Mononuclear cell (primary cell): ENCODE data around the gene PRSS57. TPM values are rescaled to one million over a fixed set of nuclear protein-coding genes. Genes with fewer than 3 reads are reported as not detected.

Experiments
- H3K27me3 ChIP-seq: 2 replicates; pipeline ENCODE4 v1.6.0; 2011; ENCODE audit warnings: low read length, control low read depth; ENCODE audit not compliant: insufficient read depth
- H3K4me1 ChIP-seq: 2 replicates; pipeline ENCODE4 v1.5.1; 2011; ENCODE audit warnings: mild to moderate bottlenecking, low read length, control low read depth; ENCODE audit not compliant: insufficient read depth
- H3K4me3 ChIP-seq: 2 replicates; pipeline ENCODE4 v1.5.1; 2011; ENCODE audit warnings: mild to moderate bottlenecking, low read length, moderate library complexity
- H3K9me3 ChIP-seq: 2 replicates; pipeline ENCODE4 v1.5.1; 2011; ENCODE audit warnings: low read depth, mild to moderate bottlenecking, control low read depth, low read length
- total RNA-seq: library from RNA; depleted of rRNA; stranded (reverse); fragments of >200 nt; gene quantifications from one replicate; pipeline ENCODE4 v1.2.3, GENCODE V29; 2012

PRSS57 gene
- total RNA-seq, 1 donor, result 5.4 TPM

DNA sequence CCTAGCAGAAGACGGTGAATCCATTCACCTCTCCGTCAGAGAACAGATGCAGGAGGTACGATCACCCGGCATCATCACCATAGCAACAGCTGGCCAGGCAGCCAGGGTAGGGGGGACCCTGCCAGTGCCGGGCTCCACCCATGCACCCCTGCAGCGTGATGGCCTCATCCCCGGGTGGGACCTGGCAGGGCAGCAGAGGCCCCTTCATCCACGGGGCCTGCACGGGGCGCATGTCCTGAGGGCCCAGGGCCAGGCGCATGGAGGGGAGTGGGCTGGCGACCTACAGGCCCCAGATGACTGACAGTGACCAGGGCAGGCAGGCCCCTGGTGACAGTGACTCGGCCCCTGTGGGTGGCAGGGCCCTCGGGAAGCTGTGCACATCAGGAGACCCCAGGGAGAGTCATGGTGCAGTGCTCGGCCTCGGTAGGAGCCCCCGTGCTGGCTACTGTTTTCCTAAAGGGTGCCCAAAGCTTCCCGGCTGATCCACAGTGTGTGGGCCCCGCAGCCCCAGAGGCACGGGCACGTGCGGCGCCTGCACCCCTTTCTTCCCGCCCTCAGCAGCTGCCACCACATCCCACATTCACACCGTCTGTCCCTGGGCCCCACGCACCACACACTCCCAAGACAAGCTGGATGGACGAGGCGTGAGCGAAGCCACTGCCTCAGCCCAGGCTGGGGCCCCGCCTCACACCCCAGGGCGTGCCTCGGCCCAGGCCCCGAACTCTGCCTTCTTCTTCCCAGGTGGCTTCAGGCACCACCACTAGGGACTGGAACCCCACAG lies 37.0 kb downstream of the PRSS57 start:
- H3K9me3 ChIP-seq, result no peaks in the 10 kb centered on the region
- peaks cover 42% of the 10 kb centered on the region for H3K4me1 ChIP-seq
- H3K4me3 ChIP-seq, result no peak overlapping the region
- H3K27me3 ChIP-seq, result no peaks in the 10 kb centered on the region

DNA sequence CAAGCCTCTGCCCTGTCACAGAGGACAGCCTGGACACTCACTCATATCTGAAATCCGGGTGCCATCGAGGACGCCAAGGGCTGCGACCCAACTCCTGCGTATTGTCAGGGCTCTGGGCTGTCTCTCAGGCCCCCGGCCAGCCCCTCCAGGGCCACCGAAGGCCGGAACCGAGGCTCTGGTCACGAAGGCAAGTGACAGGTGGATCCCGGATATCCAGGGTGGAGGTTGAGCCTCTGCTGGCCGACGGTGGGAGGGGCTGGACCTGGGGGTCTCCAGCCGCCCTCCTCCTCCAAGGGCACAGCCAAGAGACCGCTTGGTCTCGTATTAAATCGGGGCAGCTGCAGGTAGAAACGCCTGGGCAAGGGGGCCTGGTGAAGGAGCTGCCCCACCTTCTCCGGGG lies 37.6 kb downstream of the PRSS57 start:
- peaks cover 42% of the 10 kb centered on the region for H3K4me1 ChIP-seq
- no peaks in the 10 kb centered on the region for H3K9me3 ChIP-seq
- H3K4me3 ChIP-seq, result no peak overlapping the region
- no peaks in the 10 kb centered on the region for H3K27me3 ChIP-seq

DNA sequence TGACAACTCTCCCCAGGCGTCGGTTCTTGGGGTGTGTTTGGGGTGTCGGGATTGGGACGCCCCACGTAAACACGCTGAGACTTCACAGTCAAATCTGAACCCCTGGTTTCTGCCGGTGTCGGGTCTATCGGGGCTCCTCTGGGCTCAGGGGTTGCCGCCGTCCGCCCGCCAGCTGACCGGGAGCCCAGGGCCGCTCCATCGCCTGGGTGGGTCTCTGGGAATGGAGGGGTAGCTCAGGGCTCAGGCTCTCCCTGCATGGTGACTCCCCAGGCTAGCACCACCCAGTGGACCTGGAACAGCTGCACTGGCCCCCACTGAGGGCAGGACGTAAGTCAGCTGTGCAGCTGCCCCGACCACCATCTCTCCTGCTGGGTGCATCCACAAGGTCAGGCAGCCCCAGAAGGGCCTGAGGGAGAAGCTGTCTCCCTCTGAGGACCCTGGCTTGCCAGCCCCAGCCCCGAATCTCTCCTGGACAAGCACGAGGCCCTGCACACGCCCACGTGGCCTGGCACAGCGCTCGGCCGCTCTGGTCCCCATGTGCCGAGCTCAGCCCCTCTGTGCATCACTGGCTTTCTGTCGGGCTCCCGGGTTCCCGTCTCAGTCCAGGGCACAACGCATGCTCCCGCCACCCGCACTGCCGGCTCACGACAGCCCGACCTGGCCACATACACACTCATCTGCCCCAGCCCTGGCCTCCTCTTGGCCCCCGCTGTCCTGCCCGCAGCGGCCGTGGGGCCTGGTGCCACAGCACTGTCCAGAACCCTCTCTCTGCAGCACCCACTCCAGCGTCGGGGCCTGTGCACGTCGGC lies 38.3 kb downstream of the PRSS57 start:
- Histone ChIP-seq H3K9me3 (no peaks in the 10 kb centered on the region), H3K4me3 (no peak overlapping the region), H3K4me1 (peaks cover 42% of the 10 kb centered on the region), H3K27me3 (no peaks in the 10 kb centered on the region)

DNA sequence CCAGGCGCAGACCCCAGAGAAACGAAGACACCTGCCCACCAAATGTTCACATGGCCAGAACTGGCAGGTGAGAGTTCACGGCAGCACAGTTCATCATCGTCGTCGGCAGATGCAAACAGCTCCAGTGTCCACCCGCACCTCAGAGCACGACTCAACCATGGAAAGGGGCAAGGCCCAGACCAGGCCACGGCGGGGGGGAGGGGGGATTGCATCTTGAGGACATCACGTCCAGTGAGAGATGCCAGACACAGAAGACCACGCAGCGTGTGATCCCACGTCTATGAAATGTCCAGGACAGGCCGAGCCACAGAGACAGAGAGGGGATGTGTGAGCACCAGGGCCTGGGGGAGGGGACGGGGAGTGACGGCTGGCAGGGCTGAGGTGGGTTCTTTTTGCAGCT lies 39.6 kb downstream of the PRSS57 start:
- Histone ChIP-seq H3K4me3 (no peak overlapping the region), H3K4me1 (peaks cover 35% of the 10 kb centered on the region), H3K27me3 (no peaks in the 10 kb centered on the region), H3K9me3 (no peaks in the 10 kb centered on the region)

DNA sequence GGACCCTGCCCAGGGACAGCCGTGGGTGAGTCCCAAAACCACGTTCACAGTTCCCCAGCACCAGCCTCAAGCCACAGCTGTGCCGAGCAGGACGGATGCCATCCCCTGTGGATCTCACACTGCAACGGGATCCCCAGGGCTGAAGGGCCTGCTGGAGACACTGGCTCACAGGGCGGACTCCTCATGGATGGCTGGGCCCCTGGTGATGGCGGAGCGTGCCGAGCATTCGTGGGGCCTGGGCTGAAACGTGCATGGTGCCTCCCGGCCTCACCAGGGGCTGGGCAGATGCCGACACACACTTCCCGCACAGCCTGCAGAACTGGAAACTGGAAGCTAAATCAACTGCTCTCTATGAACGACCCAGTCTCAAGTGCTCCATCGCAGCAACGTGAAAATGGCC lies 41.8 kb downstream of the PRSS57 start:
- Histone ChIP-seq H3K4me1 (peaks cover 12% of the 10 kb centered on the region), H3K4me3 (no peak overlapping the region), H3K9me3 (no peaks in the 10 kb centered on the region), H3K27me3 (no peaks in the 10 kb centered on the region)

DNA sequence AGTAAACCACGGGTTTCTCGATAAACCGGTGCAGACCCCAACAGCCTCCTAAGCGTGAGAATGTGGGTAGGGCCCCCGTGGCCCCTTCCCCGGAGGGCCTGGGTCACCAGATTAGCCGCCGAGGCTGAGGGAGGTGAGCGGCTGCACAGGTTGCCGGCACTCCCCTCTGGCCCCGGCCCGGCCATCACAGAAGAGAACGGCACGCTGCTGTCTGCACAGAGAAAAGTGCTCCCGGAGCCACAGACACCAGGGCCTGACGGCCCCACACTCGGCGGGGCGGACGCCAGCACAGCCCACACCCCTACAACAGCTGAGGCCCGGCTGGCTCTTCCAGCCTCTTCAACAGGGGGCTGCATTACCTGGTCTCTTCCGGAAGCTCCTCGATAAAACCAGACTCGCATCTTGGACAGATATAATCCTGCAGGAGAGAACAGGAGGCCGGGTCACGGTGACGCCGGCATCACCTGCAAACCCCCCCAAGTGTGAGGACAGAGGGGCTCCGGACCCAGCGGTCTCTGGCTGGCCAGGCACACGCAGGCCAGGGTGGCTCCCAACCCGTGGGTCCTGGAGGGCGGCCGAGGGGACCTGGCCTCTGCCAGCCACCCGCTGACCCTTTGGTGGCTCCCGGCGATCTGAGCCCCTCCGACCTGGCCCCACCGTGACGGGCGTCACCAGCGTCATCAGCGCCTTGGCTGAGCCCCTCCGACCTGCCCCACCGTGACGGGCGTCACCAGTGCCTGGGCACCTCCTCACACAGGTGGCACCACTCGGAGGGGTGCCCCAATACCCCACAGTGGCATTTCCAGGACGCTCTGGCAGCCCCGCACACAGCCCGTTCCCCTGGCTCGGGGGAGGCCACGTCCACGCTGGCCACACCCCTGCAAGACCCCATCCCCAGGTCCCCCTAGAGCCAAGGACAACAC lies 42.5 kb downstream of the PRSS57 start:
- H3K4me3 ChIP-seq, result no peak overlapping the region
- H3K27me3 ChIP-seq, result no peaks in the 10 kb centered on the region
- no peaks in the 10 kb centered on the region for H3K9me3 ChIP-seq
- peaks cover 5% of the 10 kb centered on the region for H3K4me1 ChIP-seq

DNA sequence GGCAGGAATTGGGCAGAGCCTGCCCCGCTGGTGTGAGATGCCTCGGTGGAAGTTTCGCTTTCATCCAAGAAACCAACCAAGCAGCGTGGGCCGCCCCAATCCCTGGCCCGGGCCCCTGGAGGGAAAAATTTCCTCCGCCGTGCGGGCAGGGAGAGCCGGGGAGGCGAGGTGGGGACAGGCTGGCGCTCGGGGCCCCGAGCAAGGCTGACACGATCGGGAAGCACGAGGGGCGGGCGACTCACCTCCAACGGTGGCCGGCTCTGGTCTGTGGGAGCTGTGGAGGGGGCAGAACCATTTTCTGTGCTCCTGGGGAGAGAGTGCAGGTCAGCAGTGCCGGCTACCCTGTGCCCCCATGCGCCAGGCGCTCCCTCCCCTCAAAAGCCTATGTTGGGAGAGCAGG lies 43.3 kb downstream of the PRSS57 start:
- H3K27me3 ChIP-seq, result no peaks in the 10 kb centered on the region
- H3K4me1 ChIP-seq, result no peaks in the 10 kb centered on the region
- no peak overlapping the region for H3K4me3 ChIP-seq
- H3K9me3 ChIP-seq, result no peaks in the 10 kb centered on the region

DNA sequence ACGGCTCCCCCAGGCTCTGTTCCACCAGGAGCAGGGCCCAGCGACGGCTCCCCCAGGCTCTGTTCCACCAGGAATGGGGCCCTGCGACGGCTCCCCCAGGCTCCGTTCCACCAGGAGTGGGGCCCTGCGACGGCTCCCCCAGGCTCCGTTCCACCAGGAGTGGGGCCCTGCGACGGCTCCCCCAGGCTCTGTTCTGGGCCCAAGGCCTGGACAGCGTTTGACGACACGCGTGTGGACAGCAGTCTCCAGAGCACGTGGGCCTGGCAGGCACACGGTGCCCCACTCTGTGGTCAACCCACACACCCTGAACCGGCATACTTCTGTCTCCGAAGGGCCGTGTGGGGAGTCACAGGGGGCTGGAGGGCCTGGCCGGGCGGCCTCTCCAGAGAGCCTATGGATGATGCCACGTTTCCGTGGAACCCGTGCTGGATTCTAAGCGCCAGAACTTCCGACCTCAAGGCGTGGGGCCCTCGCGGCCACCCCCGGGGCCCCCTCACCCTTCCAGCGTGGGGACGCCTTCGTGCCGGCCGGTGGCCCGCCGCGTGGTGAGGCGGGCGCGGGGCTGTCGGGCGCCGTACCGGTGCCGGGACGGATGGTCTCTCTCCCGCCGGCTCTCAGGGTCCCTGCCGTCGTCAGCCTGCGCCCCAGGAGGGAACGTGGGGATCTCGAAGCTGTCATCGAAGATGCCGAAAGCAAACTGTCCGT lies 44.0 kb downstream of the PRSS57 start:
- no peaks in the 10 kb centered on the region for H3K9me3 ChIP-seq
- H3K27me3 ChIP-seq, result no peaks in the 10 kb centered on the region
- H3K4me1 ChIP-seq, result no peaks in the 10 kb centered on the region
- no peak overlapping the region for H3K4me3 ChIP-seq

DNA sequence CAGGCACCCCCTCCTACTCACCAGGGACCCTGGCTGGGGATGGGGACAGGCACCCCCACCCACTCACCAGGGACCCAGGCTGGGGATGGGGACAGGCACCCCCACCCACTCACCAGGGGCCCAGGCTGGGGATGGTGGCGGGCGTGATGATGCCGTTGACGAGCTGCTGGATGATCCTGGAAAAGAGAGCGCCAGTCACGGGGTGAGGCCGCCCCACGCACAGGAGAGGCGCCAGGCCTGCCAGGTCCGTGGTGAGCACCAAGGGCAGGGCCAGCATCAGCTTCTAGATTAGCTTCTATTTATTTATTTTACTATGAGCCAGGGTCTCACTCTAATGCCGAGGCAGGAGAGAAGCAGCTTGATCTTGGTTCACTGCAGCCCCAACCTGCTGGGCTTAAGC lies 45.1 kb downstream of the PRSS57 start:
- Histone ChIP-seq H3K4me3 (no peak overlapping the region), H3K27me3 (no peaks in the 10 kb centered on the region), H3K4me1 (no peaks in the 10 kb centered on the region), H3K9me3 (no peaks in the 10 kb centered on the region)

DNA sequence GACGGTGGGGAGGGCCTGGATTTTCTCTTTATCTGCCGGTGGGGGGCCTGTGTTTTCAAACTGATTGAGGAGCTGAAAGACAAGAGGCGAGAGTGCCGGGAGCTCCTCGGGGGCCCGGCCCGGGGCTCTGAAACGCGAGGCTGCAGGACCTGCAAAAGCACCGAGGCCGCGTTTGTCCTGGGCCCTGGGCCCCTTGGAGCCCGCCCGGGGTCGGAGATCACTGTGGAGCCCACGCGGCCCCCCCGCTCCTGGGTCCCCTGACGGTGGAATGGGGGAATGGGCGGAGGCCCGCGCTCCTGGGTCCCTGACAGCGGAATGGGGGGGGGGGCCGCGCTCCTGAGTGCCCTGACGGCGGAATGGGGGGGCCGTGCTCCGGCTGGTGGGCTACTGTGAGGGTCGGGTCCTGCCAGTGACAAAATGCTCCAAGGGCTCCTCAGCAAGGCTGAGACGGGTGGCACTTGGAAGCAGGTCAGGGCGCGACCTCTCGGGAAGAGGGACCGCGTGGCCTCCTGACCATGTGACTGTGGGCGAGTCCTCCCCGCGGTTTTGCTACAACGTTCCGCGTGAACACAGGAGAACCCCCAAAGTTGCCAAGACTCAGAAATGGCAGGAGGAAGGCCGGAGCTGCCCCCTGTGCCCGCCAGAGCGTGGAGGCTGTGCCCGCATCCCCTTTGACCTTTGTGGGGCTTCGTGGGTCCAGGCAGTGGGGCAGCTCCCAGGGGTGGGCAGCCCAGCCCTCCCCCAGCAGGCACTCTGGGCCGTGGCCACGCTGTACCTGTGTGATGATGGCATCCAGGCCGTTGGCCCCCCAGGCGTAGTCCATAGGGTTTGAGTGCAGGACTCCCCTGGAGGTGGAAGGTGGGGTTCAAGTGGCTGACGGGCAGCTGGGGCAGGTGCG lies 46.1 kb downstream of the PRSS57 start:
- Histone ChIP-seq H3K9me3 (no peaks in the 10 kb centered on the region), H3K4me3 (no peak overlapping the region), H3K4me1 (no peaks in the 10 kb centered on the region), H3K27me3 (no peaks in the 10 kb centered on the region)

DNA sequence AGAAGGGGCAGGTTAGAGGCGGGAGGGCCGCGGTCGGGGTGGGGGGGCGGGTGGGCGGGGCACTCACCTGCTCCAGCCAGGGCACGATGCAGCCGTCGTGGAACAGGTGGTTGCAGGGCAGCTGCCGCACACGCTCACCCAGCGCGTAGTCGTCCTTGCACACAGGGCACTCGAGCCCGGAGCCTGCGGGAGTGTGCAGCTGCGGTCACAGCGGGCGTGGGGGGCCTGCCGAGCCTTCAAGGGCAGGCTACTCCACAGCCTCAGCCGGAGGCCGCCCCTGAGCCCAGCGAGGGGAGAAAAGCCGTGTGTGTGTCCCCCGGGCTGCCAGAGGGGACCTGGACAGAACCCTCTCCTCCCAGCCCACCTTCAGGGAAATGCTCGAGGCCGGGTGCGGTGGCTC lies 46.9 kb downstream of the PRSS57 start:
- Histone ChIP-seq H3K27me3 (no peaks in the 10 kb centered on the region), H3K4me1 (no peaks in the 10 kb centered on the region), H3K9me3 (no peaks in the 10 kb centered on the region), H3K4me3 (no peak overlapping the region)

DNA sequence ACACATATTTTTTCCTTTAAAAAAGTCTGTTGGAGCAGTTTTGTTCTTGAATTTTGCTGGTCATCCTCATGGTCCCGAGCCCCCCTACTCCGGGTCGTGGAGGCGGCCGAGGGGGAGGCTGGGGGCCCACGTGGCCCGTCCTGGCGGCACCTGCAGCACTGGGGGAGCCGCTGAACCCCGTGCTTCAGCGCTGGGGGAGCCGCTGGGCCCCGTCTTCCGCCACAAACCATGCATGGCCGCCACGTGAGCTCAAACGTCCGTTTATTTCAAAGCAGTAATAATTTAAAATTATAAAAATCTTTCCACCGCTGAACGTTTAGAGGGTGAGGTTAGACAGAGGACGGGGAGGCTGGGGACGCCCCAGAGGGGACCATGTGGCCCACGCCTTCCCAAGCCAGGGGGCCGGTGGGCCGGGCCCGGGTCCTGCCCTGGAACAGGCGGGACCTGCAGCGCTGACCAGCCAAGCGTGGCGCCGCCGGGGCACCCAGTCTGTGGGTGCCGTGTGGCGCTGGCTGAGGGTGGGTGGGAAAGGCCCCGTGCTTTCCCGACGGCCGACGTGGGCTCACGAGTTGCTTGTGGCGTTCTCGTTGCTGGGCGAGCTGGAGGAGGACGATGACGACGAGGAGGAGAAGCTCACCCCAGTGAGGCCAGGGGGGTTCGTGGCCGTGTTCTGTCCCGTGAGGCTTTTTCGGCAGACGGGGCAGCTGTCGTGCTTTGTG lies 47.5 kb downstream of the PRSS57 start:
- no peaks in the 10 kb centered on the region for H3K27me3 ChIP-seq
- no peak overlapping the region for H3K4me3 ChIP-seq
- H3K9me3 ChIP-seq, result no peaks in the 10 kb centered on the region
- no peaks in the 10 kb centered on the region for H3K4me1 ChIP-seq

DNA sequence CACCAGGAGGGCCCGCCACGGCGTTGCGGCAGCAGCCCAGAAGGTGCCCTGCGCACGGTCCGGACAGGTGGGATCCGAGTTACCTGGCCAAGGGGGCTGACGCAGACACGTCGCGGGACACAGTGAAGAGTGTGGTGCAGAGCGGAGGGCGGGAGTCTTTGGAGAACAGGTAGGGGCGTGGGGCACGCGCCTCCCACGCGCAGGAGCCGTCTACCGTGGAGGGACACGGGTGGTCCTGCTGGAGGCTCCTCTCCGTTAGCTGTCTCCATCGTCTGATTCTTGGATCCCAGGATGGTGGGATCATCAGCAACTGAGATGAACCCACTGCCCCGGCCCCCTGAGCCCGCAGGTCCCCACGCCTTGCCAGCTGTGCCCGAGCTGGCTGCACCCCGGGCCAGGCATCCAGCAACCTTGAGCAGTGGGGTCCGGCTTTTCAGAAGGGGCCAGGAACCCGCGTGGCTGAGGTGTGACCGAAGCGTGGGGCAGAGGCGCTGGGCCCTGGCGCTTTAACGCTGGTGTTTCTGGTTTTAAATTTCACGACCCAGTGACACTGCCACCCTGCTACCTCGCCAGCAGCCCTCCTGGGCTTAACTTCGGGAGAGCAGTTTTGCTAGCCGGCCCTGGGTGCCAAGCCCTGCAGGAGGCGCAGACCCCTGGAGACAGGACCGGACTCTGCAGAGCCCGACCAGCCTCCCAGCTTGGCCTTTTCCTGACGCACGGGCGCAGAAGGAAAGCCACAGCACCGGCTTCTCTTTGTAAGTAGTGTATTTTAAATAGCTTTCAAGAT lies 48.3 kb downstream of the PRSS57 start:
- no peak overlapping the region for H3K4me3 ChIP-seq
- no peaks in the 10 kb centered on the region for H3K27me3 ChIP-seq
- no peaks in the 10 kb centered on the region for H3K9me3 ChIP-seq
- no peaks in the 10 kb centered on the region for H3K4me1 ChIP-seq
